ENCODE measurements around the gene BBS1.

- TF ChIP-seq CTCF (IDR thresholded peaks at IDR 0.05) = no peak
- no peak for TF ChIP-seq RFX5 (IDR thresholded peaks at IDR 0.05)
- TF ChIP-seq GATA3 (IDR thresholded peaks at IDR 0.05; ENCODE audit: borderline replicate concordance) = no peak
- no peak for TF ChIP-seq RCOR1 (IDR thresholded peaks at IDR 0.05; ENCODE audit: low read depth, low read length)
- TF ChIP-seq KDM5A (IDR thresholded peaks at IDR 0.05) = no peak
- no peak for TF ChIP-seq JUNB (IDR thresholded peaks at IDR 0.05)
- TF ChIP-seq BHLHE40 (IDR thresholded peaks at IDR 0.05; ENCODE audit: low read depth, low read length) = no peak
- no peak for TF ChIP-seq MAX (IDR thresholded peaks at IDR 0.05)
- TF ChIP-seq HMGXB4 (CRISPR knock-in tag; IDR thresholded peaks at IDR 0.05; ENCODE audit: borderline replicate concordance) = no peak
- TF ChIP-seq KDM1A (IDR thresholded peaks at IDR 0.05; ENCODE audit: low read depth) = 0 out of 2 replicates have a peak, but pooled peaks have one; percentile 10
Observed at GRCh38 chr11:66479394-66480116, 30.9 kb upstream of the BBS1 start.
